H1 (cell line): ENCODE results near the gene JAKMIP1. TPM values are rescaled to one million over a fixed set of nuclear protein-coding genes. Genes with fewer than 3 reads are reported as not detected.

ENCODE experiments used
- CTCF ChIA-PET: fragments of 300-600 bp; sonication (Branson Sonifier 250); formaldehyde crosslinking; loops from one replicate; lab custom pipeline; 2021; ENCODE audit not compliant: partially characterized antibody; lab: Charles Lee
- POLR2A ChIA-PET: fragments of 300-600 bp; sonication (Branson Sonifier 250); formaldehyde crosslinking; loops from one replicate; lab custom pipeline; 2021; ENCODE audit warnings: inconsistent platforms; ENCODE audit not compliant: partially characterized antibody; lab: Charles Lee
- DNase-seq, 2 experiments: peaks; one replicate each; pipeline versions ENCODE4 v3.0.0 to v3.0.0-alpha.2; 2010 to 2022; ENCODE audit warnings: low spot score in 2 of 2, low read depth in 1 of 2, mixed read lengths in 1 of 2
- FAIRE-seq: peaks from 2 replicates; lab custom pipeline; 2011; peaks lifted over from hg19 to GRCh38; lab: Jason Lieb, UNC
- H2AFZ ChIP-seq: 2 replicates; pipeline ENCODE4 v1.8.1; 2012; ENCODE audit warnings: low read length, inconsistent platforms
- H2AK5ac ChIP-seq: 2 replicates; pipeline ENCODE4 v1.6.1; 2013; ENCODE audit warnings: low read depth, low read length
- H2BK120ac ChIP-seq: replicated peaks from 2 replicates; pipeline ENCODE3; 2013; ENCODE audit warnings: low read depth, low read length, inconsistent platforms
- H2BK12ac ChIP-seq: 2 replicates; pipeline ENCODE4 v1.6.1; 2013; ENCODE audit warnings: low read depth, low read length
- H2BK15ac ChIP-seq: 2 replicates; pipeline ENCODE4 v1.6.1; 2013; ENCODE audit warnings: low read length
- H2BK20ac ChIP-seq: 2 replicates; pipeline ENCODE4 v1.6.1; 2013; ENCODE audit warnings: low read length
- H2BK5ac ChIP-seq: 2 replicates; pipeline ENCODE4 v1.6.1; 2013; ENCODE audit warnings: low read depth, low read length
- H3K14ac ChIP-seq: 2 replicates; pipeline ENCODE4 v1.6.1; 2013; ENCODE audit warnings: inconsistent platforms; ENCODE audit not compliant: insufficient read length
- H3K18ac ChIP-seq: 2 replicates; pipeline ENCODE4 v1.6.1; 2013; ENCODE audit warnings: low read length; ENCODE audit errors: extremely low read depth
- H3K23ac ChIP-seq: 2 replicates; pipeline ENCODE4 v1.6.1; 2013; ENCODE audit warnings: inconsistent platforms; ENCODE audit not compliant: insufficient read length
- H3K23me2 ChIP-seq: 2 replicates; pipeline ENCODE4 v1.6.1; 2013; ENCODE audit warnings: low read depth, low read length
- H3K27ac ChIP-seq: 2 replicates; pipeline ENCODE4 v1.6.1; 2011; ENCODE audit warnings: low read depth, low read length, inconsistent platforms
- H3K27me3 ChIP-seq, 4 experiments: replicated peaks in 1 of 4; 1 replicate in 1 of 4; 2 replicates in 3 of 4; pipeline versions ENCODE4 v1.6.1 to v1.8.1; 2011 to 2013; ENCODE audit warnings: low read length in 3 of 4, mild to moderate bottlenecking in 3 of 4, inconsistent platforms in 2 of 4, mixed read lengths in 2 of 4, moderate library complexity in 1 of 4; ENCODE audit not compliant: control insufficient read depth in 3 of 4, insufficient read depth in 3 of 4; ENCODE audit errors: extremely low read depth in 1 of 4
- H3K36me3 ChIP-seq, 4 experiments: 2 replicates each; pipeline versions ENCODE4 v1.6.1 to v1.8.1; 2011 to 2013; ENCODE audit warnings: mild to moderate bottlenecking in 4 of 4, low read length in 3 of 4, moderate library complexity in 2 of 4, control low read depth in 1 of 4, inconsistent platforms in 1 of 4; ENCODE audit not compliant: insufficient read depth in 4 of 4, control insufficient read depth in 2 of 4
- H3K4ac ChIP-seq: replicated peaks from 2 replicates; pipeline ENCODE3; 2013; ENCODE audit warnings: low read length, low read depth, mixed read lengths, inconsistent platforms; ENCODE audit not compliant: insufficient read length
- H3K4me1 ChIP-seq, 4 experiments: replicated peaks in 1 of 4; 1 replicate in 1 of 4; 2 replicates in 3 of 4; pipeline versions ENCODE4 v1.6.1 to v1.8.1; 2011 to 2013; ENCODE audit warnings: low read length in 3 of 4, inconsistent platforms in 2 of 4, mixed read lengths in 1 of 4; ENCODE audit not compliant: insufficient read depth in 4 of 4, control insufficient read depth in 3 of 4
- H3K4me2 ChIP-seq, 2 experiments: 2 replicates each; pipeline versions ENCODE4 v1.6.1 to v1.8.1; 2011 to 2013; ENCODE audit warnings: low read depth in 2 of 2, low read length in 2 of 2, control low read depth in 1 of 2, inconsistent platforms in 1 of 2, mild to moderate bottlenecking in 1 of 2; ENCODE audit not compliant: insufficient read depth in 1 of 2
- H3K4me3 ChIP-seq, 4 experiments: fragments of 200-600, 300-600 bp in 1 of 4; sonication (generic), shearing (Covaris generic), sonication (Bioruptor Twin) in 1 of 4; 2 replicates each; pipeline versions ENCODE4 v1.5.1 to v1.8.1; 2011 to 2016; ENCODE audit warnings: low read length in 4 of 4, low read depth in 3 of 4, control low read depth in 2 of 4, inconsistent platforms in 2 of 4, mild to moderate bottlenecking in 2 of 4, mixed read lengths in 1 of 4, moderate library complexity in 1 of 4; ENCODE audit not compliant: insufficient read depth in 2 of 4; ENCODE audit errors: extremely low read depth in 1 of 4
- H3K56ac ChIP-seq: replicated peaks from 2 replicates; pipeline ENCODE3; 2013; ENCODE audit warnings: low read depth, mild to moderate bottlenecking, mixed read lengths, low read length, inconsistent platforms; ENCODE audit not compliant: insufficient read length
- H3K79me1 ChIP-seq: 2 replicates; pipeline ENCODE4 v1.6.1; 2013; ENCODE audit warnings: low read depth, low read length, control low read depth
- H3K79me2 ChIP-seq, 2 experiments: 2 replicates each; pipeline versions ENCODE4 v1.6.1 to v1.8.1; 2012 to 2013; ENCODE audit warnings: low read length in 2 of 2, mild to moderate bottlenecking in 2 of 2, inconsistent platforms in 1 of 2; ENCODE audit not compliant: insufficient read depth in 2 of 2, control insufficient read depth in 1 of 2
- H3K9ac ChIP-seq, 4 experiments: replicated peaks in 1 of 4; 1 replicate in 1 of 4; 2 replicates in 3 of 4; pipeline versions ENCODE4 v1.6.1 to v1.8.1; 2011 to 2013; ENCODE audit warnings: low read depth in 3 of 4, low read length in 3 of 4, control low read depth in 2 of 4, mild to moderate bottlenecking in 2 of 4, moderate library complexity in 2 of 4, inconsistent platforms in 1 of 4; ENCODE audit errors: extremely low read depth in 1 of 4
- H3K9me3 ChIP-seq, 2 experiments: 2 replicates each; pipeline versions ENCODE4 v1.6.1 to v1.8.1; 2012 to 2013; ENCODE audit warnings: mild to moderate bottlenecking in 2 of 2, moderate library complexity in 2 of 2, control low read depth in 1 of 2, inconsistent platforms in 1 of 2, low read depth in 1 of 2, low read length in 1 of 2, mixed read lengths in 1 of 2; ENCODE audit not compliant: insufficient read depth in 2 of 2
- H4K20me1 ChIP-seq, 2 experiments: replicated peaks in 1 of 2; 2 replicates each; pipeline versions ENCODE3 to v1.8.1; 2011 to 2013; ENCODE audit warnings: inconsistent platforms in 2 of 2, low read length in 2 of 2, mild to moderate bottlenecking in 1 of 2; ENCODE audit not compliant: insufficient read depth in 2 of 2, control insufficient read depth in 1 of 2
- H4K5ac ChIP-seq: 2 replicates; pipeline ENCODE4 v1.6.1; 2013; ENCODE audit warnings: low read length, low read depth, mixed read lengths, inconsistent platforms; ENCODE audit not compliant: insufficient read length
- H4K8ac ChIP-seq: 2 replicates; pipeline ENCODE4 v1.8.0; 2013; ENCODE audit warnings: mild to moderate bottlenecking, moderate library complexity, low read length, inconsistent platforms; ENCODE audit not compliant: insufficient read depth; ENCODE audit errors: extremely low read depth
- H4K91ac ChIP-seq: replicated peaks from 2 replicates; pipeline ENCODE3; 2013; ENCODE audit warnings: low read length, mixed read lengths, inconsistent platforms; ENCODE audit not compliant: insufficient read length
- CTCF ChIP-seq, 3 experiments: IDR thresholded peaks; 1 replicate in 2 of 3; 2 replicates in 1 of 3; pipeline versions ENCODE4 v1.5.1 to v1.6.1; 2011; ENCODE audit warnings: low read length in 3 of 3, mild to moderate bottlenecking in 3 of 3, inconsistent platforms in 2 of 3, low read depth in 1 of 3, moderate library complexity in 1 of 3; ENCODE audit not compliant: insufficient read depth in 1 of 3; ENCODE audit errors: control extremely low read depth in 1 of 3
- KDM1A ChIP-seq: fragments of 200-600, 300-600 bp; sonication (generic); IDR thresholded peaks from 2 replicates; pipeline ENCODE4 v1.7.1; 2016; ENCODE audit warnings: mild to moderate bottlenecking, low read length, borderline replicate concordance
- WGBS, 2 experiments: shearing (Covaris generic) in 1 of 2; methylation state at CpG; one replicate each; pipeline versions ENCODE4 v1.1.6 to v1.1.7; 2013 to 2015; ENCODE audit warnings: low lambda C conversion rate in 2 of 2, mixed read lengths in 2 of 2, inconsistent platforms in 1 of 2, low coverage in 1 of 2, missing lambda C conversion rate in 1 of 2; ENCODE audit not compliant: insufficient replicate concordance in 2 of 2, insufficient coverage in 1 of 2, insufficient read length in 1 of 2; ENCODE audit errors: extremely low coverage in 1 of 2, missing lambda C conversion rate in 1 of 2; 5-methylcytosine and 5-hydroxymethylcytosine counted together
- polyA plus RNA-seq, 7 experiments: library from polyadenylated mRNA; depleted of rRNA in 3 of 7; stranded (reverse) in 5 of 7; unstranded in 2 of 7; fragments of >200 nt in 5 of 7; fragments of 200-250 nt in 2 of 7; gene quantifications; 1 replicate in 5 of 7; 2 replicates in 1 of 7; 4 replicates in 1 of 7; pipeline versions ENCODE4 v1.2.1 to v1.2.3, GENCODE V29; 2011 to 2013; ENCODE audit warnings: missing spikeins in 2 of 7, mixed read lengths in 2 of 7
- total RNA-seq: library from RNA; stranded (reverse); fragmentation: NEBNext Ultra II Directional; extraction: Animal tissue kit (Norgen Biotek cat#: 25700); gene quantifications from 2 replicates; pipeline ENCODE4 v1.2.1, GENCODE V29; 2021

Gene JAKMIP1
- total and polyA plus RNA-seq, 2 of the 8 experiments (the other 6 are each of a cell fraction or from before 2014, with no cell fraction given) = 2.5 to 4.4 TPM

DNA sequence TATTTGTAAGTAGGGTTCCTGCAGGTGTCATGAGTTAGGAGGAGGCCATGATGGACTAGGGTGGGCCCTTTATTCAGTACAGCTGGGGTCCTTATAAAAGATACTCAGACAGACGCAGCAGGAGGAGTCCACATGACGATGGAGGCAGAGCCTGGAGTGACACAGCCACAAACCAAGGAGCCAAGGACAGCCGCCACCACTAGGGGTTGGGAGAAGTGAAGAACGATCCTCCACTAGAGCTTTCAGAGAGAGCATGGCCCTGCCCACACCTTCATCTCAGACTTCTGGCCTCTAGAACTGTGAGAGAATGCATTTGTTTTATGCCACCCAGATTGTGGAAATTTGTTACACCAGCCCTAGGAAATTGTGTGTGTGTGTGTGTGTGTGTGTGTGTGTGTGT, 31.1 kb downstream of the JAKMIP1 start:
- Histone ChIP-seq H3K23me2 (peaks cover 17% of the 10 kb centered on the region; the same call in 1 of the 2 replicates), H4K5ac (no peak overlapping the region), H3K9me3 (peaks cover 0 to 4% of the 10 kb centered on the region in 2 experiments; a peak in 1 of 4 replicates), H2BK15ac (no peak overlapping the region), H2AK5ac (no peak overlapping the region), H4K8ac (no peak overlapping the region), H3K79me2 (no peaks in the 10 kb centered on the region), H3K27me3 (no peaks in the 10 kb centered on the region), H2BK12ac (no peak overlapping the region), H3K36me3 (no peaks in the 10 kb centered on the region), H3K79me1 (no peaks in the 10 kb centered on the region), H3K18ac (no peak overlapping the region), H3K4me2 (no peak overlapping the region), H2BK120ac (no peak overlapping the region), H3K9ac (no peak overlapping the region), H2BK20ac (no peak overlapping the region), H3K4me1 (peaks cover 0 to 2% (median 0%) of the 10 kb centered on the region in 4 experiments; a peak in 1 of 7 replicates), H3K27ac (no peak overlapping the region), H4K20me1 (peaks cover 0 to 15% of the 10 kb centered on the region in 2 experiments), H3K4ac (no peak overlapping the region), H2BK5ac (no peak overlapping the region), H3K23ac (no peak overlapping the region), H3K14ac (no peak overlapping the region), H3K56ac (no peak overlapping the region), H3K4me3 (no peak overlapping the region), H4K91ac (no peak overlapping the region), H2AFZ (no peak overlapping the region)
- DNase-seq = no peak
- POLR2A ChIA-PET = interaction anchor here (1.0 kb wide), 1 partner anchor 17 kb away, joined by 4 read pairs; no protein-coding TSS in a partner anchor
- TF ChIP-seq KDM1A = no peak
- peak; percentile 8 to 28 (median 12); a peak in 3 of 4 replicates for TF ChIP-seq CTCF (IDR thresholded peaks at IDR 0.05; ENCODE audit: control extremely low read depth in 1 of 3, insufficient read depth in 1 of 3, low read depth in 1 of 3, low read length in 3 of 3)
- CTCF ChIA-PET = interaction anchor here (0.7 to 1.4 kb wide), 6 partner anchors 10 to 140 kb away, joined by 3 to 8 read pairs (median 4); no protein-coding TSS in a partner anchor
- no peak for FAIRE-seq
- 79% methylated on average over 4 of the region's 4 CpGs; no CpG with 5 or more reads in 1 of the 2 experiments for WGBS, 2 experiments
